HG03139 (cell line): ENCODE results near the gene CHGA.

Experiments
- ATAC-seq: cut with Tn5 transposase; IDR thresholded peaks from one replicate; pipeline ENCODE4 v1.9.1; 2021; ENCODE audit not compliant: unreplicated experiment

The CHGA gene

GRCh38 chr14:92976268-92976667 lies 53.3 kb downstream of the CHGA start:
- no peak for ATAC-seq

GRCh38 chr14:92978229-92979021 lies 55.5 kb downstream of the CHGA start:
- ATAC-seq = no peak

- ATAC-seq = no peak
These were observed 57.9 kb downstream of the CHGA start for GRCh38 chr14:92980866-92981265.

- no peak for ATAC-seq
These were observed 58.8 kb downstream of the CHGA start for GRCh38 chr14:92981726-92982125.

GRCh38 chr14:92982956-92983355 lies 60.0 kb downstream of the CHGA start:
- no peak for ATAC-seq

- no peak for ATAC-seq
These were observed 61.3 kb downstream of the CHGA start for GRCh38 chr14:92984082-92984788.
